ENCODE measurements around the gene SAMMSON. TPM values are rescaled to one million over a fixed set of nuclear protein-coding genes. Genes with fewer than 3 reads are reported as not detected.

The SAMMSON gene
- total and polyA plus RNA-seq, 2 of the 4 experiments (the other 2 are of a cell fraction): not detected

- intact Hi-C loops (cut with micrococcal nuclease): no loop called here
Measured at GRCh38 chr3:69967156-69967555, 32.4 kb upstream of the SAMMSON start.

More at GRCh38 chr3:69967156-69967555, 32.4 kb upstream of the SAMMSON start:
- CTCF ChIA-PET: no interaction called here
- no peak overlapping the region for H2AFZ ChIP-seq (replicated peaks; ENCODE audit: low read length, poor library complexity)
- H2BK120ac ChIP-seq (ENCODE audit: low read depth, low read length): no peak overlapping the region
- H2BK15ac ChIP-seq (ENCODE audit: low read depth, low read length): no peak overlapping the region
- H3K23ac ChIP-seq (ENCODE audit: low read depth, low read length): no peak overlapping the region
- H4K8ac ChIP-seq (ENCODE audit: low read depth in 2 of 2, low read length in 2 of 2): no peak overlapping the region
- dilution Hi-C loops (cut with HindIII; ENCODE audit: low sequenced_read_pairs, unreplicated experiment): no loop called here
- no peak overlapping the region for H3K56ac ChIP-seq (ENCODE audit: extremely low read depth, insufficient read depth, low read length)
- 0 out of 2 replicates have a peak, but pooled peaks cover 3% of the 10 kb centered on the region for H3K9me1 ChIP-seq (ENCODE audit: insufficient read depth, low read length)
- H3K36me3 ChIP-seq (ENCODE audit: control insufficient read depth, insufficient read depth, low read length): peaks cover 4% of the 10 kb centered on the region
- no peaks in the 10 kb centered on the region for H3K79me1 ChIP-seq (ENCODE audit: low read depth in 1 of 2, low read length in 2 of 2)
- POLR2A ChIA-PET (ENCODE audit: unreplicated experiment): no interaction called here
- no peak overlapping the region for H2BK5ac ChIP-seq (ENCODE audit: low read depth, low read length, poor library complexity, severe bottlenecking)
- H3K4me3 ChIP-seq (ENCODE audit: insufficient read depth, low read depth, low read length): no peak overlapping the region
- no peak overlapping the region for H4K5ac ChIP-seq (ENCODE audit: low read depth, low read length)
- H2BK20ac ChIP-seq (ENCODE audit: low read depth, low read length): no peak overlapping the region
- H3K4me1 ChIP-seq (ENCODE audit: control insufficient read depth, insufficient read depth, low read length): no peaks in the 10 kb centered on the region
- no peaks in the 10 kb centered on the region for H4K20me1 ChIP-seq (ENCODE audit: insufficient read depth, low read length)
- no peak overlapping the region for H3K9ac ChIP-seq (ENCODE audit: low read depth, low read length)
- no peak overlapping the region for H4K91ac ChIP-seq (ENCODE audit: insufficient read depth, low read depth, low read length)
- 100% methylated on average over 1 of the region's 6 CpGs; no CpG with 5 or more reads in 1 of the 2 experiments for WGBS, 2 experiments (ENCODE audit: extremely low coverage in 2 of 2, insufficient read length in 1 of 2)
- ATAC-seq (ENCODE audit: low read depth): no peak
- TF ChIP-seq RAD21 (IDR thresholded peaks at IDR 0.05; ENCODE audit: low read length) (no peak), MAFK (IDR thresholded peaks at IDR 0.05; ENCODE audit: low read depth, low read length) (no peak), BHLHE40 (IDR thresholded peaks at IDR 0.05; ENCODE audit: low read depth, low read length) (no peak), MXI1 (IDR thresholded peaks at IDR 0.05; ENCODE audit: borderline replicate concordance, low read depth, low read length) (no peak), POLR2A (IDR thresholded peaks at IDR 0.05; ENCODE audit: low read depth, low read length) (no peak), SMC3 (IDR thresholded peaks at IDR 0.05; ENCODE audit: low read depth, low read length) (no peak), ELK1 (IDR thresholded peaks at IDR 0.05; ENCODE audit: borderline replicate concordance, low read depth, low read length) (no peak), FOS (IDR thresholded peaks at IDR 0.05; ENCODE audit: low read depth, low read length) (no peak), NFE2L2 (IDR thresholded peaks at IDR 0.05; ENCODE audit: low read depth, low read length) (no peak), USF2 (IDR thresholded peaks at IDR 0.05; ENCODE audit: low read depth, low read length) (no peak), CTCF (conservative IDR thresholded peaks at IDR 0.05; ENCODE audit: low read depth, low read length) (no peak), RCOR1 (IDR thresholded peaks at IDR 0.05; ENCODE audit: insufficient replicate concordance, low read length) (no peak), CEBPB (IDR thresholded peaks at IDR 0.05; ENCODE audit: low read depth, low read length) (no peak), CHD1 (IDR thresholded peaks at IDR 0.05; ENCODE audit: low read depth, low read length) (no peak), RFX5 (IDR thresholded peaks at IDR 0.05; ENCODE audit: low read depth, low read length) (no peak), MAZ (IDR thresholded peaks at IDR 0.05; ENCODE audit: borderline replicate concordance, low read depth, low read length) (no peak)
- H3K9me3 ChIP-seq (ENCODE audit: control insufficient read depth, insufficient read depth, low read length): no peaks in the 10 kb centered on the region
- H3K27me3 ChIP-seq (ENCODE audit: control insufficient read depth, insufficient read depth, low read length): no peaks in the 10 kb centered on the region
- no peak for DNase-seq
- H3K14ac ChIP-seq (replicated peaks; ENCODE audit: low read depth, low read length): no peak overlapping the region
- no peak overlapping the region for H3K18ac ChIP-seq (ENCODE audit: low read depth, low read length)
- no peak overlapping the region for H3K4me2 ChIP-seq (ENCODE audit: low read depth, low read length)
- in situ Hi-C loops (cut with MboI; ENCODE audit: low sequenced_read_pairs): loop anchor here (25.0 kb wide), 1 partner anchor 805 kb away; no protein-coding TSS in a partner anchor
- H2AK5ac ChIP-seq (ENCODE audit: low read depth, low read length): no peak overlapping the region
- no peak overlapping the region for H2AK9ac ChIP-seq (replicated peaks; ENCODE audit: low read depth, low read length, poor library complexity)
- no peak overlapping the region for H3K4ac ChIP-seq (ENCODE audit: low read depth, low read length)
- H3K27ac ChIP-seq (ENCODE audit: insufficient read depth, low read length): no peak overlapping the region
- BruUV-seq (replicated peaks): no TSS peak
